GM12874 (cell line): Measurements from ENCODE around the gene ODF2L.

ENCODE experiments used
- CTCF ChIP-seq: IDR thresholded peaks from 2 replicates; pipeline ENCODE4 v1.5.1; 2011; ENCODE audit warnings: low read depth, mild to moderate bottlenecking, control low read depth, low read length, moderate library complexity; ENCODE audit not compliant: insufficient read depth

ODF2L gene

GRCh38 chr1:86387916-86388627, 8.1 kb downstream of the ODF2L start:
- no peak for TF ChIP-seq CTCF

GRCh38 chr1:86382878-86383277, 13.2 kb downstream of the ODF2L start:
- no peak for TF ChIP-seq CTCF

GRCh38 chr1:86381223-86381622, 14.9 kb downstream of the ODF2L start:
- TF ChIP-seq CTCF = no peak

- peak; percentile 46; the same call in 1 of the 2 replicates for TF ChIP-seq CTCF
Observed at GRCh38 chr1:86380257-86380861, 15.8 kb downstream of the ODF2L start.

- no peak for TF ChIP-seq CTCF
Observed at GRCh38 chr1:86378813-86379212, 17.3 kb downstream of the ODF2L start.

- no peak for TF ChIP-seq CTCF
Observed at GRCh38 chr1:86377341-86377740, 18.8 kb downstream of the ODF2L start.

- TF ChIP-seq CTCF = no peak
Observed at GRCh38 chr1:86375688-86376087, 20.4 kb downstream of the ODF2L start.
